NCI-H446 (cell line): ENCODE results near the gene SLC43A1.
A peak's percentile ranks its signal among the peaks of the same experiment; 100 is the strongest.

ENCODE experiments used
- DNase-seq, 2 experiments: peaks; one replicate each; lab custom pipeline; 2025; lab: John Stamatoyannopoulos, UW

SLC43A1 gene

DNA sequence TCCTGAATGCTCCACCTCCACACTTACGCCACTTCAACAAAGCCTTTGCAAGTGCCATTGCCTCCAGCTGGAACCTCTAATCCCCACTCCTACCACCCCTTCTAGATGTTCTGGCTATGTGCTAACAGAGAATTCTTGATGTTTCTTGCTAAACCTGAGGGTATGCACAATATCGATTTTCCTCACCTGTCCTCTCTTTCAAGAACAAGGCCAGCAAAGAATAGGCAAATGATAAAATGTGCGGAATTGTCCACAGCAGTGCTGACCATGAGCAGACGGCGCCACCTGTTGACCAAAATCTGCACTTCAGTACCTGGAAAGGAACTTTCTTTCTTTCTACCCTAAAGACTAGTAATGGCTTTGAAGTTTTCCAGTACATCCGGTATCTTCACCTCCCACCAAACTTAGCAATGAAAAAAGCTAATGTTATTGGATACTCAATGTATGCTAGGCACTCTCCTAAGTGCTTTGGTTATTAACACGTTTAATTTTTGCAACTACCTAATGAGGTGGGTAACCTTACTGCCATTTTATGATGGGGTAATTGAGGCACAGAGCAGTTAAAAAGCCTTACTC, 11.6 kb upstream of the SLC43A1 start:
- peak; percentile 46 to 75 for DNase-seq

DNA sequence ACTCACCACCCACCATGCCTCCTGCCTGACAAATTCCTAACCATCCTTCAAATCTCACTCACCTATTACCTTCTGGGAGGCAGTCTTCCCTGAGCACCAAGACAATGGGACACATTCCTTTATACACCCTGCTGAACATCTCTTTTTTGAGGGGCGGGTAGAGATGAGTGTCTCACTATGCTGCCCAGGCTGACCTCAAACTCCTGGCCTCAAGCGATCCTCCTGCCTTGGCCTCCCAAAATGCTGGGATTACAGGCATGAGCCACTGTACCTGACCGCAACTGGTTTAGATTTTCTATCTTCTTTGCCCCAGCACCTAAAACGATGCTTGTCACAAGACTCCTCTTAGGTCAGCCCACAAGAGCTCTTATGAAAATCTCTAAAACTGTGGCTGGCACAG, 7.9 kb upstream of the SLC43A1 start:
- no peak for DNase-seq

DNA sequence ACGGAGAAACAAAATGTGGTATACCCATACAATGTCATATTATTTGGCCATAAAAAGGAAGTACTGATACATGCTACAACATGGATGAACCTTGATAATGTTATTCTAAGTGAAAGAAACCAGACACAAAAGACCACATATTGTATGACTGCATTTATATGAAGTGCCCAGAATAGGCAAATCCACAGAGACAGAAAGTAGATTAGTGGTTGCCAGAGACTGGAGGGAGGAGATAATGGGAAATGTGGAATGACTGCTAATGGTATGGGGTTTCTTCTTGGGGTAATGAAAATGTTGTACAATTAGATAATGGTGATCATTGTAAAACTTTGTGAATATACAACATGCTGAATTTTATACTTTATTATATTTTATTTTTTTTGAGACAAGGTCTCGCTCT, 5.6 kb upstream of the SLC43A1 start:
- DNase-seq = no peak

DNA sequence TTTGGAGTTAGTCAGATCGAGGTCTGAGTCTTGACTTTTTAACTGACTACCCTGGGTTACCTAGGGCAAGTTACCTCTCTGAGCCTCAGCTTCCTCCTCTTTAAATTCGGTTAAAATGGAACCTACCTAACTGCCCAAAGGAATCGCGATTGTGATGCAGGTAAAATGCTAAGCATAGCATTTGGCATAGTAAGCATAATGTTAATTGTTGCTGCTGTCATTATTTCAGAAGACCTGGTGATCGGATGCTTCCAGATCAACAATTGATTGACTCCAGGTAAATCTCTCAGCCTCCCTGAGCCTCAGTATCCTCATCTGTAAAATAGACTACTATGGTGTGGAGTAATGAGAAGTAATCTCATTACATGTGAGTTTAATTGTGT, 550 bp upstream of the SLC43A1 start:
- no peak for DNase-seq

DNA sequence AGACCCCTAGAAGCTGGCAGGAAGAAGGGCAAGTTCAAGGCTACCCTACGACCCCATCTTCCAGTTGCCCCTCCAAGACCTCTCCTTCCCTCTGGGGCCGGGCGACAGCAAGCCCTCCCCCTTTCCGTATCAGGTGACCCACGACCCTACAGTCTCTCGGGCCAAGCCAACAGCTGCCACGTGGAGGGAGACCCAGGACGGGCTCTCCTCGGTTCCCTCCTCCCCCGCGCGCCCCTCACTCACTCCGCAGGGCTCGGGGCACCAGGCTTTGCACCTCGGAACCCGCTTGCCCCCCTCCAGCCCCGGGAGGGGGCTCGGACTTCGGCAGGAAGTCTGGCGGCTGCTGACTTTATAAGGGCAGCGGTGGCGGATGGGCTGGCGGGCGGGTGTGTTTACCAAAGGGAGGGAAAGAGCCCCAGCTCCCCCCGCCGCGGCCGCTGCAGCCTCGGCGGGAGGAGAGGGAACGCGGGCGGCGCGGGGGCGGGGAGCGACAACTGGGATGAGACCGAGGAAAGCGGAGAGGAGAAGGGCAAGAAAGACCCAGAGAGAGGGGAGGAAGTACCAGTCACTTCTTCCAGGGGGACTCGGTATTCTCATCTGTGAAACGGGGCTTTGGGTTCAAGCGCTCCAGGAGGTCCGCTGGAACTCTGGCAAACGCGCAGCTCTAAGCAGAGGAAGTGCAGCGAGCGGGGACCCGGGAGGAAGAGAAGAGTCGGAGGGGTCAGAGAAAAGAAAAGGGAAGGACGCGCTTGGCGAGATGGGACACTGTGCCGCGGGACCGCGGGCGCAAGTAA, 767 bp downstream of the SLC43A1 start:
- DNase-seq = peak; percentile 20 to 37

DNA sequence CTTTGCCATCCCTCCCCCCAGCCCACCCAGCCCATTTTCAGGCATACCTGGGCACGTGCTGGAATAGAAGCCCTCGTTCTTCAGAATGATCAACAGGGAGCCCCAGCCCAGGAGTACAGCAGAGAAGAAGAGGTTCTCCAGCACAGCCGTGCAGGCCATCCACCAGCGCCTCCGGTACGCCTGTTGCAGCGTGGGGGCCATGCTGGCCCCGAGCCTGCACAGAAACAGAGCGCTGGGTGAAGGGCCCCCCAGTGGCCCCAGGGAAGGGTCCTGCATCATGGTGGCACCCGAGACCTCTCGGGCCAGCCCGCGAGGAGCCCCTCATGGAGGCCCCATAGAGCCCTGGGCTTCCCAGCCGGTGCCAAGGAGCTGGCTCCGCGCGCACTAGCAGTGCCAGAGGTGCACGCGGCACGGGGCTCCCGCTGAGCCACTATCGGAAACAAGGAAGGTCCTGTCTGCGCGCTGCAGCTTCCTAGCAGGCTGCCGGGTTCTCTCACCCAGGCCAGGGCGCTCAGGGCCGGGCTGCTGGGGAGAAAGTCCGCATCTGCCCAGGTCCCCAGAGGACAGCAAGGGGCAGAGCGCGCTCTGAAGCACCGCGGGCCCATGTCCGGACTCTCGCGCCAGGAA, 1.5 kb downstream of the SLC43A1 start:
- peak; percentile 20 to 53 for DNase-seq

GRCh38 chr11:57513452-57513795, 2.1 kb downstream of the SLC43A1 start:
- no peak for DNase-seq

- no peak for DNase-seq
Observed at GRCh38 chr11:57512646-57513451, 2.7 kb downstream of the SLC43A1 start.

DNA sequence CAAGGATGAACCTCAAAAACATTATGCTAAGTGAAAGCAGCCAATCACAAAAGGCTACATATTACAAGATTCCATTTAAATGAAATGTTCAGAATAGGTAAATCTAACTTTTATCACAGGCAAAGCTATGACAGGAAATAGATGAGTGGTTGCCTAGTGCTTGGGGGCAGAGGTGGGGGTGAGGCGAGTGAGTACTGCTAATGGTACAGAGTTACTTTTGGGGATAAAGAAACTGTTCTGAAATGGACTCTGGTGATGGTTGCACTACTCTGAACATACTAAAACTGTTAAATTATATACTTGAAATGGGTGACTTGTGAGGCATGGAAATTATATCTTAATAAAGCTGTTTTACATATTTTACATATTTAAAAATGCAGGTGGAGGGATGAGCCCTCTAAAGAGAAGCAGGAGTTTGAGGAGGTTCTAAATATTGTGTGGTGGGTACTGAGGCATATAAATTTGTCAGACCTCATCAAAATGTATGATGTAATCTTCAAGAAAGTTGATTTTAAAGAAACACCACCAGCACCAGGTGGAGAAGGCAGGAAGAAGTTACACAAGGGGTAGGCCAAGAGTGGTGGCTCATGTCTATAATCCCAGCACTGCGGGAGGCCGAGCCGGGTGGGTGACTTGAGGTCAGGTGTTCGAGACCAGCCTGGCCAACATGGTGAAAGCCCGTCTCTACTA, 3.6 kb downstream of the SLC43A1 start:
- no peak for DNase-seq

DNA sequence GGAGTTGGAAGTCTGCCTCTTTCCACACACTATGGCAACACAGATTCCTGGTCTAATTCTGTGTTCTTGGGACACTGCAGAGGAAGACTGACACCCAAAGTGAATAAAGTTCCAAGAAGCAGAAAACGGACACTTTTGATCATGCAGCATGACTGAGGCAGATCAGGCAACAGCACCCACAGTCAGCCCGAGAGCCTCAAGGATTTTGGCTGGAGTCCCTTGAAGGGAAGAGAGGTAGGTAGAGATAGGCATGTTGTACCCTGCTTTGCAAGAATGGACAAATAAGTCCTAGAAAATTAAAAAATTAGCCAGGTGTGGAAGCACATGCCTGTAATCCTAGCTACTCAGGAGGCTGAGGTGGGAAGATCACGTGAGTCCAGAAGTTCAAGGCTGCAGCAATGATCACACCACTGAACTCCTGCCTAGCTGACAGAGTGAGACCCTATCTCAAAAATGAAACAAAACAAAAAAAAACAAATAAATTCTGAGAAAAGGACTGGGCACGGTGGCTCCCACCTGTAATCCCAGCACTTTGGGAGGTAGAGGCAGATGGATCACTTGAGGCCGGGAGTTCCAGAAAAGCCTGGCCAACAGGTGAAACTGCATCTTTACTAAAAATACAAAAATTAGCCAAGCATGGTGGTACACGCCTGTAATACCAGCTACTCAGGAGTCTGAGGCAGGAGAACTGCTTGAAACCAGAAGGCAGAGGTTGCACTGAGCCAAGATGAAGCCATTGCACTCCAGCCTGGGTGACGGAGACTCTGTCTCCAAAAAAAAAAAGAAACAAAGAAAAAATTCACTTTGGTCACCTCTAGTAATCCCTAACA, 6.9 kb downstream of the SLC43A1 start:
- DNase-seq = no peak

- DNase-seq = no peak
Observed at GRCh38 chr11:57506522-57506921, 9.0 kb downstream of the SLC43A1 start.

DNA sequence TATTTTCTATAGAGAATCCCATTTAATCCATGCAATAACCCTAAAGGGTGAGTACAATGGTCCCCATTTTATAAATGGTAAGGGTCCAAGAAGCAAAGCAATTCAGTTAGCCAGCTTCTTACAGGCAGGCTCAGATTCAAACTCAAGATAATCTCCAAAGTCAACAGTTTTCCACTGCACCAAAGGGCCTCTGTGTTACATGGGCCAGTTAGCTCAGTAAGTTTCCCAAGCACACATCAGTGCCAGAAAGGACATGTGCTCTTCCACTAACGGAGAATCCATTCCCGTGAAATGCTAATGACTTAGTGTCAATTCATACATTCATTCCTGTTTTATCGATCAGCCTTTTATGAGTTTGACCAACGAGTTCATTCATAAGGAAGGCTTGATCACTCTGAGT, 11.0 kb downstream of the SLC43A1 start:
- no peak for DNase-seq

- DNase-seq = no peak
Observed at GRCh38 chr11:57502870-57503269, 12.6 kb downstream of the SLC43A1 start.

DNA sequence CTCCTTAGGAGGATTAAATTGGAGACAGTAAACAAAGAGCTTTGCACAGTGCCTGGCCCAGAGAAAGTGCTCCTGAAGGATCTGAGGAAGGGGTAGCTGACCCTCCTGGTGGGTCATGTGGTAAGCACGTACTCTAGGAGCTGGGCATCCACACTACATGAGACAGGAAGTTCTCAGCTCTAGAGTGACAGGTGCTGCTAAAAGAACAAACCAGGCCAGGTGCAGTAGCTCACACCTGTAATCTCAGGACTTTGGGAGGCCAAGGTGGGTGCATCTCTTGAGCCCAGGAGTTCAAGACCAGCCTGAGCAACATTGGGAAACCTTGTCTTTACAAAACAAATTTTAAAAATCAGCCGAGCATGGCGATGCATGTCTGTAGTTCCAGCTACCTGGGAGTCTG, 13.1 kb downstream of the SLC43A1 start:
- DNase-seq = no peak

GRCh38 chr11:57501953-57502352, 13.5 kb downstream of the SLC43A1 start:
- no peak for DNase-seq

GRCh38 chr11:57500926-57501325, 14.6 kb downstream of the SLC43A1 start:
- no peak for DNase-seq

GRCh38 chr11:57500515-57500914, 15.0 kb downstream of the SLC43A1 start:
- DNase-seq = no peak

DNA sequence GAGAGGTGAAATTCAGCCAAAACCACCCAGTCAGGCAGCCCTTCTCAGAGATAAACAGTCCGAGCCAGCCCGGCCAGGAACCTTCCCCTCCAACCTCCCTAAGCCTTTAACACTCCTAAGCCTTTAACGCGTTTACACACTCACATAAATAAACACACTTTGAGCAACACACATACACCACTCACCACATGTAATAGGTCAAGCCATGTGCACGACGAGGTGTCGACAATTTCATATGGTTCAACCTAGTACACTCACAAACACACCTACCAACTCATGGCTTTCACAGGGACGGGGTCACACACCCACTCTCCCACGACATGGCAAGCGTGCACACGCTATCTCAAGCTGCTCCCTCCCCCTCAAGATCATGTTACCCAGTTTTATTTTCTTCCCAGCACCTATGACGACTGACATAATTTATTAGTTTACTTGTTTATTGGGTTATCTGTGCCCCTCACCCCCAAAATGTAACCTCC, 15.5 kb downstream of the SLC43A1 start:
- DNase-seq = no peak

DNA sequence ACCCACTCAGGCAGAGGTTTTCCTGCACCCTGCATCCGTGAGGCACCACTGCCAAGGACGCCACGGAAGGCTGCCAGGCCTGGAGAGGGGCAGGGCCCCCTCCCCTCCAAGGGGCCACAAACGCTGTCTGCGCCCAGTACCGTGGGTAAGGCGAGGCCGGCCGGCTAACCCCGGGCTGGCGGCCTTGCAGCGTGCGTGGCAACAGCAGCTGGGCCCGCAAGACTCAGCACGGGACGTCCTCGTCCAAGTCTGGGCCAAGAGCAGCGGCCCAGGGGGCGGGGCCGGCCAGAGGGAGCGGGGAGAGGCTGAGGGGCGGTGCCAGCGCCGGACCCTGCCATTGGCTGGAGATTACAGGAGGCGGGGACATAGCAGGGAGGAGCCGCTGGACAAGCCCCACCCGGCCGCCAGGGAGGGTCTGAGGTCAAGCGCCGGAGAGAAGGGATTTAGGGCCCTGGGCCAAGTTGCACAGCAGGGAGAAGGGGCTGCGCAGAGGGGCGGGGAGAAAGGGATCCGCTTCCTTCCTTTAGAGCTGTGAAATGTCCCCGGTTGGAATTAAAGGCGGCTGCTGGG, 16.0 kb downstream of the SLC43A1 start:
- DNase-seq = peak; percentile 86 to 93

DNA sequence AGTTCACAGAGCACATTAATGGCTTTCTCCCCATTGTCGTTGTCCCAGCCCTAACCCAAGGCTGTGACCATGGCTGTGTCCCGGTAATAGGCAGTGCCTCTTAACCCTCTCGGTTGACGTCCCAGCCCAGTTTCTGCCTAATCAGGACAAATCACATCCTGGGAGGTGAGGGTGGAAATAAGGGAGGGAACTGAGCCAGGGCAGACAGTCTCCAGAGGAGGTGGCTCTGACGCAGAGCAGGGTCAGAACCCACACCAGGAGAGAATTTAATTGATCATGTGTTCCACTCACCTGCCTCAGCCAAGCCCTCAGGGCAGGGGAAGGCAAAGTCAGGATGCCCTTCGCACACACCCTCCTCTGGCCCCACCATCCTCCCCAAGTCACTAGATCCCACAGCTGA, 17.0 kb downstream of the SLC43A1 start:
- no peak for DNase-seq
